ENCODE data around the gene MLC1.

MLC1 gene

DNA sequence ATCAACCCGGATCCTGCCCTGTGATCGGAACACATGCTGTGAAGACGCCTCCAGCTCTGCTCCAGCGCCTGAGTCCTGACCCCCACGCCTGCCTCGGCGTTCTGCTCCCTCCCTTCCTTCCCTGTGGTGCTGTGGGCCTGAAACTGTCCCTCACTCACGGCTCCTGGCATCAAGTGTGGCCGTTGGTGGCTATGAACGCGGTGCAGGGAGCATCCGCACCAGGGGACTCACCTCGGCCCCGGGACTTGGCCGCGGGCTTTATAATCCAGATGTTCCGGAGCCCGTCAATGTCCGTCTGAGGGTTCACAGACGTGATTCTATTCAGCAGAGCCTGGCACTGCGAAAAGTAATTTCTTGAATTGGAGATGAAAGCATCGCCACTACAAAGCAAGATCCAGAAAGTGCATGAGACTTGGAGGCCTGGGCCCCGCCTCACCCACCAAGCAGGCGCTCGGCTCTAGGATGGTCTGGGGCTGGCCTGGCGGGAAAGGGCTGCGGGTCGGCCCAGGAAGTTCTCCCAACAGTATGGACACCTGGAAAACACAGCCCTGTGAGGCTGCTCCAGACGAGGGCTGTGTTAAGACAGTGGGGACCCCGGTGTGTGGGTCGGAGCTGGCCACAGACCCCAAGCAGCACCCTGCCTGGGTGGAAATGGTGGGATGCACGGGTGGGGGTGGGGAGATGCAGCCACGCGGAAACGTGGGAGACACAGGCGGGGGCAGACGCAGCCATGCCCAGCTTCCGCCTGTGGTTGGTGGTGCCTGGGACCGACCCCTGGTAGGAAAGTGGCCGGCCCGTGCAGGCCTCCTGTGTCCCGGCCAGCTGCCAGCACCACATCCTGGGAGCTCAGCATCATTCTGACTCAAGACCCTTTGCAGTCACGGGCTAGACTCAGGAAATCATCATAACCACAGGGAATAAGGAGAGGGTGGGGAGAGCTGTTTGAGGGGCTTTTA is 50.8 kb downstream of the MLC1 start:
- no peak for DNase-seq

DNA sequence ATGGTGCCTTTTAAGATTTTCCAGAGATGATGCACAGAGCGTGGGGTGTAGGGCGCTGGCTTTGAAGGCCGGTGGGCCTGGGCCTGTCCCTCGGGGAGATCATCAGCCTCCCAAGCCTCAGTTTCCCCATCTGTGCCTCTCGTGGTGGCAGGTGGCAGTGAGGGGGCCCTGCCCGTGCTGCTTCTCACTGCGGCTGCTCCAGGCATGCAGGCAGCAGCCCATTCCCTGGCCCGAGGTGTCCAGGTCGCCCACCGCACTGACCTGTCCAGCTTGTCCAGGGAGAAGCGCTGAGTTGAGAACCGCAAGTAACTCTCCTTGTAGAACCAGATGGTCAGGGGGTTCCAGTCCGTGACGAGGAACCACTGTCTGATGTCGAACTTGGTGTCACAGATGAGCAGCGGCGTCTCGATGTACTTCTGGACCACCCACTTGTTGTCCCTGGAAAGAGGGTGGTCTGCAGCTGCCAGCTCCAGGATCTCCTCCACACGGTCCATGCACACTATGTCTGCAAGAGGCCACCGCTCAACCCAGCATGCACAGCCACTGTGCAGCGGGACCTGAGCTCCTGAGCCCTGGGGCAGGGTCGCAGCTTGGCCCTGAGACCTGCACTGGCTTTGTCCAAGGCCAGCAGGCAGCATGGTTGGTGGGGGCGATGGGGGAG is 52.2 kb downstream of the MLC1 start:
- DNase-seq: no peak

DNA sequence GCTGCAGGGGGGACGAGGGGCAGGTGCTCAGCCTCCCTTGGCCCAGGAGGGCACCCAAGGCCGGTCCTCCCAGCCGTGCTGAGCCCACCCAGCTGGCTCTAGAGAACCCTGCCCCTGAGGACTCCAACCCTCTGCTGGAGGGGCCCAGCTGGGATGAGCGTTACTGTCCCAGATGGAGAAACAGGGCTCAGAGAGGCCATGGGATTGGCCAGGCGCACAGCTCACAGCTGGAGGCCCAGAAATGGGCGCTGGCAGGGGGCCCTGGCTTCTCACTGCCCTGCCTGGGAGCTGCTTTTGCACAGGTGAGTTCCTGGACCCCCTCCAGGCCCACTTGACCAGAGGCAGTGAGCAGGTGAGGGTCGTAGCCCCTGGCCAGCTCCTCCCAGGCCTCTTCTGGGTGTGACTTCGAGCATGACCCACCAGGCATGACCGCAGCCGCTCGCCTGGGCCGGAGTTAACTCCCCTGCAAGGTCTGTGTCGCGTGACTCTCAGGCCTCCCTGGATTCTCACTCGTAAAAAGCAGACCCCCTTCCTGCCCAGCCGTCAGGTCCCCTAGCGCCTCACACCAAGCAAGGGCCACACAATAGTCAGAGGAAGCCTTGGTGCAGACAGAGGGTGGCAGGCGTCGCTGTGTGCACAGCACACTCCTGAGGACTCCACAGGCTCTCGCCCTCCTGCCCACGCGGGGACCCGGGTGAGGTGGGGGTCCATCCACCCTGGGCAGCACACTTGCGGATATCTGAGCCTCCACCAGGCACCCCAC is 52.9 kb downstream of the MLC1 start:
- DNase-seq: no peak

DNA sequence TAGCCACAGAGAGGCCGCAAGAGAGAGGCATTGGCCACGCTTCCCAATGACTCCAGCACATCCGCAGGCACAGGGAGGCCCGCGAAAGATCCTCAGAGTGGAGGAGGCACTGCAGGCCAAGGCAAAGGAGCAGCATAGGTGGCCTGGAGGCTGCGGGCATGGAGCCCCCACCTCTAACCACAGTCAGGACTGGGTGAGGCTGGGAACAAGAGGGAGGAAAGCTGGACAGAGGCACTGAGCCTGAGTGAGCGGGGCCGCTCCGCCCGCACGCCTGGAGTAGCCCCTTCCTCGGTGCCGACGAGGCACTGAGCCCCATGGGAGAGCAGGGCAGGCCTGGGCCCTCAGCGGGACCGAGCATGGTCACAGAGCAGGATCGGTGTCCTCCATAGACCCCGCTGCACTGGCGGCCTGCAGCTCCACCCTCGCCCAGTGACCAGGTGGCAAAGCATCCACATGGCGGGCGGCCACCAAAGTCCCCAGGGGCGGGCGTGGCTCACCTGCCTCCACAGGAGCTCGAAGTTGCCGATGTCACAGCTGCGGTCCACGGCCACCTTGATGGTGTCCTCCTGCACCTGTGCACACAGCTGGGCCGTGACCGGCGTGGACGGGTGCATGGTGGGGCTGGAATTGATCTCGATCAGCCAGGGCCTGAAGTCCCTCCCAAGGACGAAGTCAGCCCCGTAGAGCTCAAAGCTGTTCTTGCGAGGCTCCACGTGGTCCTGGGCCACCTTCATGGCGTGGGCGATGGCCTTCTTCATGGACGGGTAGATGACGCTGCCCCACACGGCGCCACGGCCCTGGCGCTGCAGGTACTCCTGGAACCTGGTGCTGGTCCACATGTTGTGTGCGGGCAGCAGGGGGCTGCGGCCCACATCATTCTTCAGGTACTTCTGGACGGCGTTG is 53.8 kb downstream of the MLC1 start:
- no peak for DNase-seq

DNA sequence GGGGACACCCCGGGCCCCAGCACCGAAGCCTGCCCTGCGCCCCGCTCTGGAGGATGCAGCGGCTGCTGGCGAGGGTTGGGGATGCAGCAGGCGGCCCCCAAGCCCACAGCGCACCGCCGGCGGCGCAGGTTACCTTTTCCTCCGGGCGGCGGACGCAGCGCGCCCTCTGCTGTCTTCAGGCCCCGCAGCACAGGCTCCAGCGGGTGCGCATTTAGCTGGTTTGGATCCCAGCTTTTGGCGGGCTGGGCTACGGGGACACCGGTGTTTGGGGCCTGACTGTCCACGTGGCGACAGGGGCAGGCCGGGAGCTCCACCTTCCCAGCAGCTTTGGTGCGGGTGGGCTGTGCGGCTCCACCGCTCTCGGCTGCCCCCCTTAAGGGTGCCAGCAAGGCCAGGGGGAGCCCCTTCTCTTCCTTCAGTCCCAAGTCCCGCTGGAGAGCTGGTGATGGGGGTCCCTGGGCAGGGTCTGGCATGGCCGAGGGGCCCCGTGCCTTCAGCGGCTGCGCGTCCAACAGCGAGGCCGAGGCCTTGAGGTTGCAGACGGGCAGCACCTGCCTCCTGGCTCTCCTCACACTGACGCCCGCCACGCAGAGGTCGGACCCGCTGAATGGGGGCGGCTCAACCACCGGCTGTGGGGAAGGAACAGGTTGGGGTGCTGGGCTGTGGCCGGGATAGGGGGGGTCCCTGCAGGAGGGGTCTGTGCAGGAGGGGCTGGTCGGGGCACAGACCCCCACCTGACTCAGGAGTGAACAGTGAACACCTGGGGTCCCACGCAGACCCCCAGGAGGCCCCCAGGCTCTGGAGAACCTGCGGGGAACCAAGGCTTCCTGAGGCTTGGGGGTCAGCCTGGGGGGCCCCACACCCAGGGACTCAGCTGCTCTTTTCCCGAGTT is 54.7 kb downstream of the MLC1 start:
- DNase-seq: peak; percentile 85

DNA sequence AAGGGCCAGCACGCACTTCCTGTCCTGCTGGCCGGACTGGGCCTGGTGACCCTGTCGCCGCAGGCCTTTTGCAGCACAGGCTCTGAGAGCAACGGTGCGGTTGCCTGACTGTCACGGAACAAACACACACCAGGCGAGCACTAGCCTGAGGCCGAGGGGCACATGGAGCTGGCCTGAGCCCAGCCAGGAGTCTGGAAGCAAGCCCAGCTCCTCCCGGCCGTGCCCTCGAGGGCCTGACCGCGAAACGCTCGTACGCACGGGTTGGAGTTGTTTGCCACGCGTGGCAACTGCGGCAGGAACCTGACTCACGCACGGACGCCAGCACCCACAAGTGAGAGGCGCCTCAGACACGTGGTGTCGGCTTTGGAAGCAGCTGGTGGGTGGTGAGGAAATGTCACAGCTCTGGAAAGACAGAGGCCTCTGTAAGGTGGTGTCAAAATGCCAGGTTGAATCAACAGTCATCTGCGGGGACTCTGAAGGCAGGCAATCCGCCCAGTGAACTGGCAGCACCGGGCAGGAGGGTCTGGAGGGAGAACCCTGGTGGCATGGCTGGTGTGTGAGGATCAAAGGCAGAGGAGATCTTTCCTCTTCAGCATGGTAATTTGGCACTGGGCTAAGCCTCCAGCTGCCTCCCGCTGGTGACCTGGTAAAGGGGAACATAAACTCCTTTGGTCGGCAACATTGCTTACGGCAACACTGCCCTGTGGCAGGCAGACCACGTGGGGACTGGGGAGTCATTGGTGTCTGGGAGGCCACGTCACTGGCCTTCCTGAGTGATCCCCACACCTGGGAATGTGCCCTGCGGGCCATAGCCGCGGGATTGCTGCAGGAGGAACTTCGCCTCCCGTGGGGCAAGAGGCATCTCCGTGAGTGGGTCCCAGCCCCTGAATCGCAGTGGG is 57.3 kb downstream of the MLC1 start:
- DNase-seq: peak; percentile 40

DNA sequence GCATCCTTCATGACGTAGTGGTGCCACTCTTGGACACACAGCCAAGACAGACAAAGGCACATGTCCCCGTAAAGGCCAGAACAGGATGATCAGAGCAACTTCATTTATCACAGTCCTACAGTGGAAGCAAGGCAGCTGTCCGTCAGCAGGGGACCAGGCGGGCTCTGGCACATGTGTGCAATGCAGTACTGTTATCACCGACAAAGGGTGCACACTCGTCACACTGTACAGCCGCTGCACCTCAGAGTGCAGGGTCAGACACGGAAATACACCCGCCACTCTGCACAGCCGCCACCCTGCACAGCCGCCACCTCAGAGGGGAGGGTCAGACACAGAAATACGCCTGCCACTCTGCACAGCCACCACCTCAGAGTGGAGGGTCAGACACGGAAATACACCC is 59.2 kb downstream of the MLC1 start:
- DNase-seq: no peak

DNA sequence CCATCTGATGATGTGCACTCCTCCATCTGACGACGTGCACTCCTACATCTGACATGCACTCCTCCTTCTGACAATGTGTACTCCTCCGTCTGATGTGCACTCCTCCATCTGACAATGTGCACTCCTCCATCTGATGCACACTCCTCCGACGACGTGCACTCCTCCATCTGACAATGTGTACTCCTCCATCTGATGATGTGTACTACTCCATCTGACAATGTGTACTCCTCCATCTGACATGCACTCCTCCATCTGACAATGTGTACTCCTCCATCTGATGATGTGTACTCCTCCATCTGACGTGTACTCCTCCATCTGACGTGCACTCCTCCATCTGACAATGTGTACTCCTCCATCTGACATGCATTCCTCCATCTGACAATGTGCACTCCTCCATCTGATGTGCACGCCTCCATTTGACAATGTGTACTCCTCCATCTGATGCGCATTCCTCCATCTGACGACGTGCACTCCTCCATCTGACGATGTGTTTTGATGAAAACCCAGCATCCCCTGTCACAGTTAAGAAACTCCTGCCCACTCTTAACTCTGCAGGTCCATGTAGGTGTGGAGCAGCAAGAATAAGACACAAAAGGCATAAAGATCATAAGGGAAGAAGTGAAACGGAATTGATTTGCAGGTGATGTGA is 62.9 kb downstream of the MLC1 start:
- DNase-seq: no peak

DNA sequence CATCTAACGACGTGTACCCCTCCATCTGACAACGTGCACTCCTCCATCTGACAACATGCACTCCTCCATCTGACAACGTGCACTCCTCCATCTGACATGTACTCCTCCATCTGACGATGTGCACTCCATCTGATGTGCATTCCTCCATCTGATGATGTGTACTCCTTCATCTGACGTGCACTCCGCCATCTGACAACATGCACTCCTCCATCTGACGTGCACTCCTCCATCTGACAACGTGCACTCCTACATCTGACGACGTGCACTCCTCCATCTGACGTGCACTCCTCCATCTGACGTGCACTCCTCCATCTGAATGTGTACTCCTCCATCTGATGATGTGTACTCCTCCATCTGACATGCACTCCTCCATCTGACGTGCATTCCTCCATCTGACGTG is 64.6 kb downstream of the MLC1 start:
- DNase-seq: no peak

DNA sequence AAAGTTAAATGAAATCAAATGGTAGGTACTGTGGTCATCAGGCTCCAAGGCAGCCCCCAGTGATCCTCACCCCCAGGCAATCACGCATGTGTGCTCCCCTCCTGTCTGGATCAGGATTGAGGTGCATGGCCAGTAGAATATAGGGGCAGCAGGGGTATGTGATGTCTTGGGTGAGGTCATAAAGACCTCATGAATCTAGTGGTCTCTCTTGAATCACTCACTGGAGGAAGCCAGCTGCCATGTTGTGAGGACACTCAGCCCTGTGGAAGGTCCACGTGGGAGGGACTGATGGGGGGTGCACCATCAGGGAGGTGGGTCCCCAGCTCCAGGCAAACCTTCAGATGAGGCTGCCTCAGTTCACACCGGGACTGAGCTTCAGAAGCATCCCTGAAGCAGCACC is 65.9 kb downstream of the MLC1 start:
- no peak for DNase-seq

DNA sequence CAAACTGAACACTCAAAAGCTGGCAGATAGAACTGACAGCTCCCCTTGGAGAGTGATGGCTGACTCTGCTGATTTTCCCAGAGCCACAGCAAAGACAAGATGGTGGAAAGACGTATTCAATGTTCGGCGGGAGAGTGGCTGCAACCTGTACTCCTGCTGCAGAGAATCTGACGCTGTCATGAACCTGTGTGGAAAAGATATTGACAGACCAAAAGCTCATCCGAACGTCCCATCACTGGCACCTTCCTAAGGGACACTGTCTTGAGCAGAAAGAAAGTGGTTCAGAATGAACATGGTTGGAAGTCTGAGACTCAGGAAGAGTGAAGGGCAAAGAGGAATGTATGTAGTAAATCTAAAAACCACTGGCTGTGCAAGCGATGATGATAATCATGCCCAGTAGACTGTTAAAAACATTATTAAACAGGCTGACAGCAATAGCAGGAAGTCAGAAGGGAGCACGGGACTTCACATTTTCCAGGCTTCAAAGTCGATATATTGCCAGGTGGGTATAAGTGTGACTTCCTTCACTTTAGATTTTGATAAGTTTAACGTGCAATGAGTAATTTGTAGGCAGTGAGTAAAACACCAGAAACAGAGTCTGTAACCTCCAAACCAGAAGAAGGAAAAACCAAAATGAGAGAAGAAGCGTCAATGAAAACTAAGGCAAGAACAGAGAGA is 66.5 kb downstream of the MLC1 start:
- DNase-seq: peak; percentile 57

DNA sequence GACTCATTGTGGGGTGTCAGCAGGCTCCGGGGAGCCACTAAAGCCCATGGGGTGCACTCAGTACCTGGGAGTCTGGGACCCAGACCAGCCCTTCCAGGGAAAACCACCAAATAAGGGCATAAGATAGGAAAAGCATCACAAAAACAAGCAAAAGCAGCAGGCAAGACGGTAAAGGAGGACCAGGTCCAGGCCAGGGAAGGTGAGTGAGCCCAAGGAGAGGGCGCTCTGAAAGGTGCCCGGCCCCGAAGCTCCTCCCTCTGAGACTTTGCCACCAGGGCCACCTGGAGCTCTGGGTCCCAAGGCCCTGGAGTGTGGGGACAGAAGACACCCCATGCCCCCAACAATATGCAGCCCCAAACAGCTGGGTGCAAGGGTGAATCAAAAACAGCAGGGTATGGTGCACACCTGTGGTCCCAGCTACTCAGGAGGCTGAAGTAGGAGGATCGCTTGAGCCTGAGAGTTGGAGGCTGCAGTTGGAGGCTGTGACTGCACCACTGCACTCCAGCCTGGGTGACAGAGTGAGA is 67.5 kb downstream of the MLC1 start:
- DNase-seq: no peak

DNA sequence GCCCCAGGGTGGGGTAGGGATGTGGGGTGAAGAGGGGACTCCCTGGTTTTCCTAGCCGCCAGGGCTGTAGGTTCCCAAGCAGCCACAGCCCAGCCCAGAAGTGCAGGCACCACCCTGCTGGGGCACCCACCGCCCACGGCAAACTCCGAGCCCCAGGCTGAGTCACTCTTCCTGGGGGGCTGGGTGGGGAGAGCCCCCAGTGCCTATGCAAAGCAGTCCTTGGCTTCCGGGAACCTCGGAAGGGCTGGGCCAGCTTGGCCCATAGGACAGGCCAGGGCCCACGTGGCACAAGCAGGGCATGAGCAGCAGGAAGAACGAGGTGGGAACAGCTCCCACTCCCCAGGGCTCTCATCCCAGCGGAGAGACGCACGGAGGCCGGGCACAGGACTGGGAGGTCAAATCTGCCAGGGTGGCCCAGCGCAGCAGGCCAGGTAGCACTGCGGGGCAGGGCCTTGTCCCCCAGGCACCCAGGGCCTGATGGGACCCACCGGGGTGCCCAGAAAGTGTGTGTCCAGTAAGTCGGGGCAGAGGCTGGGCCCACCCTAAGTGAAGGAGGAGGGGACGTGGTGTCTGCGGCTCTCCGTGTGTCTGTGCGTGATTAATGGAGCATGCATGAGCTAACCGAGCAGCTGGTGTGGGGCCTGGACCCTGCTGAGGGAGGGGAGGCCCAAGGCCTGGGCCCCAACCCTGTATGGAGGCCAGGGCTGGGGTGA is 68.1 kb downstream of the MLC1 start:
- DNase-seq: peak; percentile 58

DNA sequence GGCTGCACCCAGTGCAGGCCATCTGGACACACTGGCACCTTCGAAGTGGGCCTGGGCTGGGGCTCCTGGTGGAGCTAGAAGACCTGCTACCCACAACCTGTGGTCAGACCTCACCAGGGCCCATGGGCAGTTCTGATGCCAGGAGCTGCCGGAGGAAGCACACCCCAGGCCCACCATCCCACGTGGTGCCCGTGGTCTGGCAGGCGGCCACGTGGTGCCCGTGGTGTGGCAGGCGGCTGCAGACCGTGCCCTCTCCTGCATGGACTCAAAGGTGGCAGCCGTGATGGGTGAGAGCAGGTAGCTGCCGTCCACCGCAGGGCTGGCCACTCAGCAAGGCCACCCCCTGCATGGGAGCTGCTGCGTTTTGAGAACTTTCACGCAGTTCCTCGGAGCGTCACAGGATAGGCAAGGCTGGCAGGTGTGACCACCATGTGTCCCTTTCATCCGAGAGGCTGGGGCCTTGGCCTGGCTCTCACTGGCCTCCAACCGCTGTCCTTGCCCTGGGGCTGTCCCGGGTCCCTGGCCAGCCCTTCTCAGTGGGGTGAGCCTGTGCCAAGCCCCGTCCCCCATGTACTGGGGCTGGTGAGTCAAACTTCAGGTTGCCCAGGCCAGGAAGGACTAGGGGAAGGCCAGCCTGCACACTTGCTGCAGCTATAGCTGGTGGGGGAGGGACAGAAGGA is 68.8 kb downstream of the MLC1 start:
- no peak for DNase-seq

DNA sequence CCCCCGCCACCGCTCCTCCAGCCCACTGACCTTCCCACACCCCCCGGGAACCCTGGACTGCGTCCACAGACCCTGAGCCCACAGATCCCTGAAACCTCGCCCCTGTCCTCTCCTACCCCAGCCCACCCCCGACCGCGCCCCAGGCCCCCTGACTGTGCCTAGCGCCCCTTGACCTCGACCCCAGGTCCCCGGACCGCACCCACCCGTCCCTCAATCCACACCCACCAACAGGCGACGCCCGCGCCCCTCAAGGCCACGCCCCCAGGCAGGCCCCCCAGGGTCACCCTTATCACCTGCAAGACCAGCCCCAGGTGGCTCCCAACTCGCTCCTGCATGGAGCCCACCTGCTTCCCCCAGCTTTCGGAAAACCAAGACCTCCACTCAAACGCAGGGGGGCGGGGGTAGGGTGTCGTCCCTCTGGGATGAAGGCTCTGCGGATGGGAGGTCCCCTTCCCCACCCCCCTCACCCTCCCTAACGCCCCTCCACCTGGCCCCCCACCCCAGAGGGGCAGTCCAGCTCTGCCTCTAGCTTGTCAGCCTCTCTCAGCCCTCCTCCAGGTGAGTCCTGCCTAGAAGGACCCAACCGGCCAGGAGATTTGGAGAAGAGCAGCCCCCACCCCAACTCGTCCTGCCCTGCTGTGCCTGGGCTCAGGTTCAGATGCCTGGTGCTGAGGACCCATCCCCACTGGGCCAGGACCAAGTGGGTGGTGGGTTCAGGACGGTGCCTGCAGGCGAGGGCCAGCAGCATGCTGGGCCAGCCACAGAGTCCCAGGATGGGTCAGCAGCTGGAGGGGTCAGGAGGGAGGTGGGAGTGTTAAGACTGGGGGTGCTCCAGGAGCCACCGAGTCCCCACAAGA is 69.5 kb downstream of the MLC1 start:
- DNase-seq: no peak

DNA sequence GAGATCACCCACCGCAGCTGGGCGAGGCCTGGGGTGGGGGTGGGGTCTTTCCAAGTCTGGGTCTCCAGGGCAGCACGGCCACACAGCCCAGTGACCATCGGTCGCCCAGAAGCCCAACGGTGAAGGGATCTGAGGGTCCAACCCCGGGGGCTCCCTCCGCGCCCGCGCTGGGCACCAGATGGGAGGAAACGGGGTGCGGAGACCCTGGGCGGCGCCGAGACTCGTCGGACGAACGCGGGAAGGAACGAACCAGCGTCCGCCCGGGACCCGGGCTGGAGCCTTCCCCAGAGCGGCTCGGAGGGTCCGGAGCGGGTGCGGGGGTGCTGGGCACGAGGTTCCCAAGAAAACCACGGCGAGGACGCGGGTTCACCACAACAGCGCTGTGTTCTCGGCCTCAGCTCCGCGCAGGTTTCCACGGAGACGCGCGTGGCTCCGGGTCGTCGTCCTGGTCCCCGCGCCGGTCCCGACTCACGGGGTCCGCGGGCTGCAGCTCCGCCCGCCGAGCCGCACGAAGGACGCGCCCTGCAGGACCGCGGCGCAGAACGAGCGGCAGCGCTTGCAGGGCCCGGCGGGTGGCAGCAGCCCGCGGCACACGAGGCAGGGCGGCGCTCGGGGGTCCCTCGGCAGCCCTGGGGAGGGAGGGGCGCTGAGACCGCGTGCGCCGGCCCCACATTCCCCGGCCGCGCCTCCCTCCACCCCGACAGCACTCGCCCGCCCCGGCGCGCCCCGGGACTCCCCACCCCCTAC is 70.4 kb downstream of the MLC1 start:
- DNase-seq: no peak

Measured in CD4-positive, alpha-beta T cell treated with Interleukin-10 for 1 hour (primary cell).